AG04450 (cell line): ENCODE measurements around the gene STOX1. TPM values are rescaled to one million over a fixed set of nuclear protein-coding genes. Genes with fewer than 3 reads are reported as not detected.

ENCODE experiments used
- CTCF ChIA-PET: fragments of 300-600, 350-600 bp; formaldehyde crosslinking; extraction: SDS; loops from one replicate; lab custom pipeline; 2022; ENCODE audit warnings: antibody characterized with exemption, inconsistent platforms; lab: Charles Lee
- POLR2A ChIA-PET: fragments of 350-600 bp; formaldehyde crosslinking; extraction: SDS; loops from one replicate; lab custom pipeline; 2021; ENCODE audit warnings: antibody characterized with exemption, inconsistent platforms; lab: Yijun Ruan, JAX
- DNase-seq: peaks from one replicate; pipeline ENCODE4 v3.0.0-alpha.2; 2011; ENCODE audit warnings: low read depth, low spot score
- H3K27ac ChIP-seq: one replicate; pipeline ENCODE4 v1.5.1; 2012; ENCODE audit warnings: low read depth, low read length, control low read depth
- H3K27me3 ChIP-seq: one replicate; pipeline ENCODE4 v1.6.0; 2012; ENCODE audit warnings: low read length; ENCODE audit not compliant: control insufficient read depth, insufficient read depth
- H3K4me3 ChIP-seq: 2 replicates; pipeline ENCODE4 v1.5.1; 2011; ENCODE audit warnings: mild to moderate bottlenecking, low read depth, low read length, control low read depth
- H3K9me3 ChIP-seq: 2 replicates; pipeline ENCODE4 v1.5.1; 2012; ENCODE audit warnings: low read length; ENCODE audit not compliant: control insufficient read depth, insufficient read depth
- CTCF ChIP-seq: IDR thresholded peaks from 2 replicates; pipeline ENCODE4 v1.5.1; 2011; ENCODE audit warnings: low read depth, low read length, control low read depth, inconsistent platforms
- polyA plus RNA-seq: library from polyadenylated mRNA; depleted of rRNA; stranded (reverse); fragments of >200 nt; gene quantifications from 2 replicates; pipeline ENCODE4 v1.2.3, GENCODE V29; 2011

STOX1 gene
- polyA plus RNA-seq, 1 experiment, result 0.12 TPM

DNA sequence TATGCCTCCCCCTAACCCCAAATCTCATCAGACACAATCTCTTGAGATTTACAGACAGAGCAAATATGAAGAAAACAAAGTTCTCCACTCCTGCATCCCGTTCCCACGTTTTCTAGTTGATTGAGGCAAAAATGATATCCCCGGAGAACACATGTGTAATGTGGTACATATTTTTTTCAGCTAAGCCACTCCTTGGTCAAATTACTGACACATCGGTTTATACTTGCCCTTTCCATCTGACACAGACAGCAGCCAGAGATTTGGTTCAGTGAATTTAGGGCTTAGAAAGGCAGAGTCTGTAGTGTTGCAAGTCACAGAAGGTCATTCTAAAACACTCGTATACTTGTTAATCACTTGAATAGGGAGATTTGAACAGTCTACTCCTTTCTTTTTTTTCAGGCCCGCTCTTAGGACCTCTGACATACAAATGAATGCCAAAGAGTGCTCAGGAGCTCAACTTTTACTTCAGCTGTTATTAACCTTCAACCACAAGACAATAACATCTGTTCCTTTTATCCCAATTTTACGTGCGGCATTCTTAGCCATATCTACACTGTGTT, 71.9 kb downstream of the STOX1 start:
- no peak for TF ChIP-seq CTCF
- DNase-seq, result no peak
- no peaks in the 10 kb centered on the region for H3K27me3 ChIP-seq
- no peak overlapping the region for H3K4me3 ChIP-seq
- H3K27ac ChIP-seq, result no peak overlapping the region
- CTCF ChIA-PET, result interaction anchor here (0.6 to 0.7 kb wide), 2 partner anchors 86 to 597 kb away, joined by 3 to 4 read pairs; no protein-coding TSS in a partner anchor
- POLR2A ChIA-PET, result no interaction called here
- H3K9me3 ChIP-seq, result no peaks in the 10 kb centered on the region; the same call in 1 of the 2 replicates

GRCh38 chr10:68900427-68901104, 73.2 kb downstream of the STOX1 start:
- no peak for TF ChIP-seq CTCF
- ChIA-PET CTCF (interaction anchor here (0.6 kb wide), 2 partner anchors 140 to 551 kb away, joined by 3 to 4 read pairs; no protein-coding TSS in a partner anchor), POLR2A (interaction anchor here (0.6 to 1.1 kb wide), 5 partner anchors 22 to 95 kb away, joined by 3 to 9 read pairs (median 3); partner anchors contain the start of gene STOX1)
- peak overlapping the region; percentile 97 for H3K27ac ChIP-seq
- no peaks in the 10 kb centered on the region; the same call in 1 of the 2 replicates for H3K9me3 ChIP-seq
- peak overlapping the region; percentile 93 for H3K4me3 ChIP-seq
- H3K27me3 ChIP-seq, result no peaks in the 10 kb centered on the region
- DNase-seq, result peak; percentile 29

GRCh38 chr10:68901105-68901927, 74.0 kb downstream of the STOX1 start, which contains the start of gene DDX50:
Gene DDX50 (plus strand): TSS chr10:68901315. CDS start chr10:68901385, 70 bp downstream.
- no peaks in the 10 kb centered on the region; the same call in 1 of the 2 replicates for H3K9me3 ChIP-seq
- DNase-seq, result peak; percentile 97
- TF ChIP-seq CTCF, result no peak
- H3K4me3 ChIP-seq, result peak within 1 kb of the TSS; percentile 93
- ChIA-PET CTCF (no interaction called here), POLR2A (interaction anchor here (0.6 to 1.1 kb wide), 3 partner anchors 91 to 512 kb away, joined by 3 read pairs; no protein-coding TSS in a partner anchor)
- peak within 1 kb of the TSS; percentile 97 for H3K27ac ChIP-seq
- H3K27me3 ChIP-seq, result no peaks in the 10 kb centered on the region

DNA sequence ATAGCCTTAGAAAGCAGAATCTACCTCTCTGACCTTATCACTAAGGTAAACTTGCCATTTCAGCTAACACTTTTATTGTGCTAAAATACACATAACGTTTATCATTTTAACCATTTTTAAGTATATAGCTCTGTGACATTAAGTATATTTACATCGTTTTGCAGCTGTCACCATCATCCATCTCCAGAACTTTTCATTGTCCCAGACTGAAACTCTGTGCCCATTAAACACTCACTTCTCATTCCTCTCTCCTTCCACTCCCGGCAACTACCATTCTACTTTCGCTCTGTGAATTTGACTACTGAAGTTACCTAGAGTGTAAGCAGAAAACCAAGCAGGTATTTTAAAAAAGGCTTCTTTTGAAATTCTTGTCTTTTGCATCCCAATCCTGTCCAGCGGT, 75.1 kb downstream of the STOX1 start:
- no peak for TF ChIP-seq CTCF
- Histone ChIP-seq H3K4me3 (peak overlapping the region; percentile 93), H3K9me3 (no peaks in the 10 kb centered on the region; the same call in 1 of the 2 replicates), H3K27ac (no peak overlapping the region), H3K27me3 (no peaks in the 10 kb centered on the region)
- DNase-seq, result no peak
- ChIA-PET CTCF (no interaction called here), POLR2A (no interaction called here)
